Measurements from ENCODE around the gene ANP32A. TPM values are rescaled to one million over a fixed set of nuclear protein-coding genes. Genes with fewer than 3 reads are reported as not detected.
A peak's percentile ranks its signal among the peaks of the same experiment; 100 is the strongest.

Gene ANP32A
- total RNA-seq, 1 donor = 41.0 TPM

DNA sequence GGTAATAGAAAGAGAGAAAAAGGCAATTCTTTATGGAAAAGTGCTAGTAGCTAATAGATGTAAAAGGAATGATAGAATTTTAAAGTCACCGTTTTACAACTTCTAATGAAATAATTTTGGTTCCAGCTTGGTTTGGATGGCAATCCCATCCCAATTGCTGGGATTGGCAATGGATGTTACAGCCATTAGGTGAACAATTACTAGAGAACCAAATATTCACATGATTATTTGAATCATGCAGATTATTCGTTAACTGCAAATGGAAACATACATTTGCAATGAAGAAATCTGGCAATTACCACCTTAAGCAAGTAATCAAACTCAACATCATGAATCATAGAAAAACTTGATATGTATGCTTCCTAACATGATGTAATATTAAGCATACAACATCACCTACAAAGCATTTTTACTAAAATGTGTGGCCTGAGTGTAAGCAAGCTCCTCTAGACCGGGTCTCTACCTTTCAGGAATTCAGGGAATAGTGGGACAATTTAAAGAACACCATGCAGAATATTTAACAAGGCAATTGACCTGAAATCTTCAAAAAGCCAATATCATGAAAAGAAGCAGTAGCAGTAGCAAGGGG is 26.2 kb upstream of the ANP32A start:
- no peak for DNase-seq (ENCODE audit: low read depth)
- TF ChIP-seq CTCF (IDR thresholded peaks at IDR 0.05; ENCODE audit: insufficient read depth, low read length) = no peak
- no peak overlapping the region for H3K4me3 ChIP-seq (ENCODE audit: low read depth, low read length)

DNA sequence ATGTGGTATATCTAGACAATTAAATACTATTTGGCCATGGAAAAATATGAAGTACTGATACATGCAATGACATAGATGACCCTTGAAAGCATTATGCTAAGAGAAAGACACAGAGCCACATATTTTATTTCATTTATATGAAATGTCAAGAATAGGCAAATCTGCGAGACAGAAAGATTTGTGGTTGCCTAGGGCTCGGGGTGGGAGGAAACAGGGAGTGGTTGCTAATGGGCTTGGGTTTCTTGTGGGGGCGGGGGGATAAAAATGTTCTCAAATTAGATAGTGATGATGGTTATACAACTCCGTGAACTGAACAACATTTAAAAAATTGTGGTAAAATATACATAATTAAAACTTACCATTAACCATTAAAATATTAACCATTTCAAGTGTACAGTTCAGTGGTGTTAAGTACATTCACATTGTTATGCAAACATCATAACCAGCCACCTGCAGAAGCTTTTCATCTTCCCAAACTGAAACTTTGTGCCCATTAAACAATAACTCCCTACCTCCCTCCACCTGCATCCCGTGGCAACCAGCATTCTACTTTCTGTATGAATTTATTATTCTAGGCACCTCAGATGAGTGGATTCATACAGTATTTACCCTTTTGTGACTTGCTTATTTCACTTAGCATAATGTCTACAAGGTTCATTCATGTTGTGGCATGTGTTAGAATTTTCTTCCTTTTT is 24.3 kb upstream of the ANP32A start:
- TF ChIP-seq CTCF (IDR thresholded peaks at IDR 0.05; ENCODE audit: insufficient read depth, low read length) = no peak
- H3K4me3 ChIP-seq (ENCODE audit: low read depth, low read length) = no peak overlapping the region
- no peak for DNase-seq (ENCODE audit: low read depth)

DNA sequence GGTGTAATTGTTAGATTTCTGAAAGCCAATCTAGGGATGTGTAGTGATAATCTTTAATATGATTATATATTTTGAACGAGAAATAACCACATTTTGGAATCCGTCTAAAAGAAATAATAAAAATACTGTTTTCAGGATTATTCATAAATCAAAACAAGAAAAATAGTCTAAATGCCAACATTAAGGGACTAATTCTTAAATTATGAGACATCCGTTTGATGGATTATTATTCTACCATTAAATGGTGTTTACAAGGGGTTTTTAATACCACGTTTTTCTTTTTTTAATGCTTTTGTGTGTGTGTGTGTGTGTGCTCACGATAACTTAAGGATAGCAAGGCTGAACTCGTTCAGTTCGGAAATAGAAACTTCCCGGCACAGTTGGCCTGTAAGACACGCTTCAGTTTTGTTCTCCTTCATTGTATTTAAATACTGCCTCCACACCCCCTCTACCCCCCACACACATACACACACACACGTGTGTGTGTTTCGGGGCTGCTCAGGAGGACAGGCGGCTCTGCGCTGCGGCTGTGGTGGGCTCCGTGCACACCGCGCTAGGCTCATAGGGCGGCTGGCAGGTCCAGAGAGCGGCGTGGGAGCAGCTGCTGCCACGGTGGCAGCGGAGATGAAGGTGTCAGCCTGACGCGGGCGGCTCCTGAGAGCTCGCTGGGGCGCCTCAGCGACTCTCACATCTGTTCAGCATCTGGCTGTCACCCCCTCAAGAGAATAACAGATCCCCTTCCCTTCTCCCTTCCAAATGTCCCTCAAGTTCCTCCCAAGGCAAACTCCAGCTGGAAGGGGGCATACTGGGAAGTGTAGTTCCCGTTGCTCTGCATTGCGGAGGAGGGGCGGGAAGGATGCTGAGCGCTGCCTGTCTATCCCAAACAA is 23.0 kb upstream of the ANP32A start:
- no peak for TF ChIP-seq CTCF (IDR thresholded peaks at IDR 0.05; ENCODE audit: insufficient read depth, low read length)
- peak overlapping the region; percentile 36 for H3K4me3 ChIP-seq (ENCODE audit: low read depth, low read length)
- DNase-seq (ENCODE audit: low read depth) = peak; percentile 18

DNA sequence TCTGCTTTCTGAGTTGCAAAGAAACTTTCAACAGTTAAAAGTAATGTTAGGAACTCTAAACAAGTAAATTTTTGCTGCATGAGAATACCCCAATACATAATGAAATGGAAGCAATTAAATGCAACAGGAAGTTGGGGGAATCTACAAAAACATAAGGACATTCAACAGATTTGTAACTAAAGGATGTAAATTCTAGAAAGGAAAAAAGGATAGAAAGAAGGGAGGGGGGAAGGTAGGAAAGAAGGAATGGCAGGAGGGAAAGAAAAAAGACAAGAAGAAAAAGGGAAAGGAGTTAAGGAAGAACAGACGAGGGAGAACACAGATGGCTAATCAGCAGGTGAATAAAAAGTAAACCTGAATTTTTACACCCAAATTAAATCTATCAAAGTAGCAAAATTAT is 22.3 kb upstream of the ANP32A start:
- DNase-seq (ENCODE audit: low read depth) = no peak
- no peak overlapping the region for H3K4me3 ChIP-seq (ENCODE audit: low read depth, low read length)
- TF ChIP-seq CTCF (IDR thresholded peaks at IDR 0.05; ENCODE audit: insufficient read depth, low read length) = no peak

DNA sequence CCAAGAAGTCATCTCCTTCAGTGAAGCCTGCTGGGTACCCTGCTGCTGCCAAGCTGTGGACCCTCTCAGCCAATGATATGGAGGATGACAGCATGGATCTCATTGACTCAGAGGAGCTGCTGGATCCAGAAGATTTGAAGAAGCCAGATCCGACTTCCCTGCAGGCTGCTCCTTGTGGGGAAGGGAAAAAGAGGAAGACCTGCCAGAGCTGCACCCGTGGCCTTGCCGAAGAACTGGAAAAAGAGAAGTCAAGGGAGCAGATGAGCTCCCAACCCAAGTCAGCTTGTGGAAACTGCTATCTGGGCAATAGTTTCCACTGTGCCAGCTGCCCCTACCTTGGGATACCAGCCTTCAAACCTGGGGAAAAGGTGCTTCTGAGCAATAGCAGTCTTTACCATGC is 13.7 kb upstream of the ANP32A start:
- no peak for TF ChIP-seq CTCF (IDR thresholded peaks at IDR 0.05; ENCODE audit: insufficient read depth, low read length)
- no peak for DNase-seq (ENCODE audit: low read depth)
- no peak overlapping the region for H3K4me3 ChIP-seq (ENCODE audit: low read depth, low read length)

GRCh38 chr15:68833700-68834331 is 13.1 kb upstream of the ANP32A start:
- TF ChIP-seq CTCF (IDR thresholded peaks at IDR 0.05; ENCODE audit: insufficient read depth, low read length) = no peak
- no peak overlapping the region for H3K4me3 ChIP-seq (ENCODE audit: low read depth, low read length)
- no peak for DNase-seq (ENCODE audit: low read depth)
